Measurements from ENCODE around the gene LAMTOR1. TPM values are rescaled to one million over a fixed set of nuclear protein-coding genes. Genes with fewer than 3 reads are reported as not detected.

The LAMTOR1 gene
- total RNA-seq, 1 experiment from 2014 or later = 110 TPM

Other genes with a start within 250 kb of the LAMTOR1 start
- not detected in 2 replicates for gene DEFB131B, start 224.8 kb downstream of the LAMTOR1 start, total RNA-seq (2014; rRNA removed; shearing (Covaris generic))
- 1.4 and 2.6 TPM in 2 replicates for gene XNDC1N, start 174.7 kb downstream of the LAMTOR1 start, total RNA-seq (2014; rRNA removed; shearing (Covaris generic))
- 19.1 and 25.8 TPM in 2 replicates for gene RNF121, start 174.3 kb downstream of the LAMTOR1 start, total RNA-seq (2014; rRNA removed; shearing (Covaris generic))
- gene IL18BP, start 104.4 kb downstream of the LAMTOR1 start, total RNA-seq (2014; rRNA removed; shearing (Covaris generic)) = 0.60 and 1.2 TPM in 2 replicates
- 67.5 and 71.5 TPM in 2 replicates for gene NUMA1, start 22.8 kb downstream of the LAMTOR1 start, total RNA-seq (2014; rRNA removed; shearing (Covaris generic))
- gene LRRC51, start 22.4 kb downstream of the LAMTOR1 start, total RNA-seq (2014; rRNA removed; shearing (Covaris generic)) = 3.9 and 9.3 TPM in 2 replicates
- not detected in 2 replicates for gene TOMT, start 2.6 kb upstream of the LAMTOR1 start, total RNA-seq (2014; rRNA removed; shearing (Covaris generic))
- 70.4 and 74.9 TPM in 2 replicates for gene ANAPC15, start 9.4 kb upstream of the LAMTOR1 start, total RNA-seq (2014; rRNA removed; shearing (Covaris generic))
- gene FOLR3, start 32.4 kb upstream of the LAMTOR1 start, total RNA-seq (2014; rRNA removed; shearing (Covaris generic)) = not detected in 2 replicates
- gene FOLR1, start 88.8 kb upstream of the LAMTOR1 start, total RNA-seq (2014; rRNA removed; shearing (Covaris generic)) = 3.4 and 6.6 TPM in 2 replicates
- gene FOLR2, start 113.5 kb upstream of the LAMTOR1 start, total RNA-seq (2014; rRNA removed; shearing (Covaris generic)) = not detected in 2 replicates
- gene INPPL1, start 121.5 kb upstream of the LAMTOR1 start, total RNA-seq (2014; rRNA removed; shearing (Covaris generic)) = 23.6 and 40.7 TPM in 2 replicates
- gene PHOX2A, start 140.9 kb upstream of the LAMTOR1 start, total RNA-seq (2014; rRNA removed; shearing (Covaris generic)) = not detected in 2 replicates

All from H4 (cell line).